HK-2 (cell line): Measurements from ENCODE around the gene D2HGDH.
"Not testable (repeated sequence)": the region's sequence is repeated elsewhere in the genome, so short reads cannot be mapped to it uniquely, and the experiment has no call there.

ENCODE experiments used
- DNase-seq: peaks from one replicate; pipeline ENCODE4 v3.0.0-alpha.2; 2018; ENCODE audit not compliant: unreplicated experiment

D2HGDH gene

DNA sequence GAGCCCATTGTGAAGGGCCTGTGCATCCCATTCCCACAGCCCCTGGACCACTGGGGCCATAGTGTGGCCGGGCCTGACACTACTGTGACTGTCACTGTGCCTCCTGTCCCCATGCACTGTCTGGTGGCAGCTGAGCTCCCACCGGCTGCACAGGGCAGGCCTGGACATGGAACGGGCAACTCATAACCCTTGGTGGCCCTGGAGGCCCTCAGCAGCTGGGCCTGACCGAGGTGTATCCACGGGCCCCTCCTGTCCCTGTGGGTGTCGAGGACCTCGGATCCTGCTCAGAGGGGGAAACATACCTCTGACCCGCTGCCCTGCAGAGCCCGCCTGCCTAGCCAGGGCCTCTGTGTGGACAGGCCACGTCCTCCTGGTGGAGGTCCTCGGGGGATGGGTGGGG is 34.4 kb downstream of the D2HGDH start:
- no peak for DNase-seq

DNA sequence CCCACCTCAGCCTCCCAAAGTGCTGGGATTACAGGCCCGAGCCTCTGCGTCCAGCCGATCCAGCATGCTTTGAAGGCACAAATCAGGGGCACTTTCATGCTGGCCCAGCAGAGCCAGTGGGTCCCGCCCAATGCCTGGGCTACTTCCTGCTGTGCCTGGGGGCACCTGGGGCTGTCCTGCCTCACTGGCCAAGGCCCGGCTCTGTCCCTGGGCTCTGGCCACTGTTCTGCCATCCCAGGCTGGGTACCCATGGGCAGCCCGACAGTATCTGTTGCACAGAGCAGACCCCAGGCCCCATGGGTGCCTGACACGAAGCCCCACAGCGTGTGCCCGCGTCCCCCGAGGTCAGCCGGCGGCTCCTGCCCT is 35.4 kb downstream of the D2HGDH start:
- DNase-seq, result no peak

DNA sequence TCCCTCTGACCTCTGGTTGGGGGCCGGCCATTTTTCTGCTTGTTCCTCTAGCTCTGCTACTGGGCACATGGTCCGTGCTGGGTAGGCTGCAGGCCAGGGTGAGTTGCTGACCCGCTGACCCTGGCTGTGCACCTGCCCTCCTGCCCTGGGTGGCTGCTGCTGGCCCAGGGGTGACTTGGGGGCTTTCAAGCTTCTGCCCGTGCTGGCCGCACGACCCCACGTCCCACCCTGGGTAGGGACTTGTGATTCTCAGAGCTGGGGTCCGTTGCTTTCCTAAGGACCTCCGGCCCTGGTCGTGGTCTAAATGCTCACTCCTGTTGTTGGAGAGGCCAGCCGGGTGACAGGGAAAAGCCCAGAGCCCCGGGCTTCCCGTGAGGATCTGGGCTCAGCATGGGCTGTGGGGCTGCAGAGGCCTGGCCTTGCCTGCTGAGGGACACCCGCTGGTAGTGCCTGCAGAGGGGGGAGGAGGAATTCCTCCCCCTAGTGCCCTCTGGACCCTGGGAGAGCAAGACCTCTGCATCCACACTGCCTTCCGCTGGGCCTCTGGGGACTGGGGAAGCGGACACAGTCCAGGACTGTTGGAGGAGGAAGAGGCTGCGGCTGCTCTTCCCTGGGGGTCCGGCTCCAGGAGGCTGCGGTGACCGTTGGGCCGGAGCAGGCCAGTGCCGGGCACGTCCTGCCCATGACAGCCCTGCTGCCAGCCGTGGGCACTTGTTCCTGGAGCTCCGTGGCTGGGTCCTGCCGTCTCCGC is 35.9 kb downstream of the D2HGDH start:
- no peak for DNase-seq

GRCh38 chr2:241770936-241771285 is 36.5 kb downstream of the D2HGDH start:
- DNase-seq, result no peak

DNA sequence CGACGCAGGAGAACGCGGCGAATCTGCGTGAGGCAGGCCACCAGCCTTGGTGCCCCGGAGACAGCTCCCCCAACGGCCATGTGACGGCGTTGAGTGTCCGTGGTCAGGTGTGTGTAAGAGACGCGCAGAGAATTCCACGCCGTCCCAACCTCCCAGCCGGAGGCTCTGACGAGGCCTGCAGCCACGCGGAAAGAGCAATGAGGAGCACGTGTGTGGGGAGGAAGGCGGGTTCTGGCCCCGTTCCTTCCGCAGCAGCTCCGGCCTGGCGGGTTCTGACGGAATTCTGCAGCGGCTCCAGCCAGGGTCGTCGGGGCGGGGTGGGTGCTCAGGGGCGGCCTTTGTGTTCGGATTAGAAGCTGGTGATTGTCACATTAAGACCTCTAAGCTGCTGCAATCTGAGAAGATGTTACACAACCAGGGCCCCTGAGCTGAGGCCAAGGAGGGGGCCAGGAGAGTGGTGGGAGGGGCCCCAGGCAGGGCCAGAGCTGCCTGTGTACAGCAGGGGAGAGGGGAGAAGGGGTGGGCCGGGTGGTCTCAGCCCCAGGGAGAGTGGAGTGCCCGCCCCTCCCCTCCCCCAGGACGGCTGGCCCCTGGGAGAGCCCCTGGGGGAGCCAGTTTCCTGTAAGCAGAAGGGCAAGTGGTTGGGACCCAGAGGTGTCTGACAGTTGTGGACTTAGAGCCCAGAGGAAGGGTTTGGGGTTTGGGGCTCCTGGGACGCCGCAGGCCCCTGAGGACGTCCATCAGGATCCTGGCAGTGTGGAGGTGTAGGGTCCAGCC is 37.0 kb downstream of the D2HGDH start:
- DNase-seq, result no peak

DNA sequence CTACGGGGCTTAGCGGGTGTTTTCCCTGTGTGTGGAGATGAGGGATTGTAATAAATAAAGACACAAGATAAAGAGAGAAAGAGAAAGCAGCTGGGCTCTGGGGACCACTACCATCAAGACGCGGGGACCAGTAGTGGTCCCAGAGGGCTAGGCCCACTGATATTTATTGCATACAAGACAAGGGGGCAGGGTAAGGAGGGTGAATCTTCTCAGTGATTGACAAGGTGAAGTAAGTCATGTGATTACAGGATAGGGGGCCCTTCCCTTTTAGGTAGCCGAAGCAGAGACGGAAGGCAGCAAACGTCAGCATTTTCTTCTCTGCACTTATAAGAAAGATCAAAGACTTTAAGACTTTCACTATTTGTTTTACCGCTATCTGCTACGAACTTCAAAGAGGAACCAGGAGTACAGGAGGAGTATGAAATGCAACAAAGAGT is 37.7 kb downstream of the D2HGDH start:
- no peak for DNase-seq

GRCh38 chr2:241773511-241774418 is 39.3 kb downstream of the D2HGDH start:
- no peak for DNase-seq

DNA sequence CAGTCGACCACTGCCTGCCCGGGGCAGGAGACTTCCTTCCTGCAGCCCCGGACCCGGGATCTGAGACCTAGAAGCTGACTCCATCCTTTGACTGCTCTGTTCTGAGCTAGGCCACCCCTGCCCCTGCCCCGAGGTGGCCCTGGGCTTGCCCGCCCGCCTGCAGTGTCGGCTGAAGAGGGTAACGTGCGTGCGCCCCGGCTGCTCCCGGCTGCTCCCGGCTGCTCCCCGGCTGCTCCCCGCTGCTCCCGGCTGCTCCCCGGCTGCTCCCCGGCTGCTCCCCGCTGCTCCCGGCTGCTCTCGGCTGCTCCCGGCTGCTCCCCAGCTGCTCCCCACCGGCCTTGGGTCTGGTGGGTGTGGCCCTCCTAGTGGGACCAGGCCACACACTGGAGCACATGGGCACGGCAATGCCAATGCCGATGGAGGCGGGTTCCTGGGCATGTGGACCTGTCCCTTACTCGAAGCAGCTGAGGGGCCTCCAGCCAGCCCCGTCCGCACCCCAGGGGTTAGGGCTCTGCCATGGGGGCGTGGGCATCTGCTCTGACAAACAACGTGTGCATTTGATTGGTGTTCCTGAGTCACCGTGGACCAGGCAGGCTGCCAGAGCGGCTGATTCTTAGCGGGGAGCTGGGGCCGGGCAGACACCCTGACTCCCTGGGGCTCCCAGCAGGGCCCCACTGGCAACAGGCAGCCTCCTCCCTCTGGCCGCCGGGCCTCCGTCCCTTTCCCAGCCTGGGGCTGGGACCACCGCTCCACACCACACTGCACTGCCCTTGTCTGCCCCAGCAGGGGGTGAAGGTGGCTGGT is 40.2 kb downstream of the D2HGDH start:
- peak; percentile 55 for DNase-seq

- no peak for DNase-seq
These were observed 41.1 kb downstream of the D2HGDH start for GRCh38 chr2:241775223-241776177.

- DNase-seq, result no peak
These were observed 42.1 kb downstream of the D2HGDH start, which contains the start of gene GAL3ST2 for GRCh38 chr2:241776336-241777169. TSS of gene GAL3ST2 (plus strand) at chr2:241776822. CDS start at chr2:241776956, 134 bp downstream.

DNA sequence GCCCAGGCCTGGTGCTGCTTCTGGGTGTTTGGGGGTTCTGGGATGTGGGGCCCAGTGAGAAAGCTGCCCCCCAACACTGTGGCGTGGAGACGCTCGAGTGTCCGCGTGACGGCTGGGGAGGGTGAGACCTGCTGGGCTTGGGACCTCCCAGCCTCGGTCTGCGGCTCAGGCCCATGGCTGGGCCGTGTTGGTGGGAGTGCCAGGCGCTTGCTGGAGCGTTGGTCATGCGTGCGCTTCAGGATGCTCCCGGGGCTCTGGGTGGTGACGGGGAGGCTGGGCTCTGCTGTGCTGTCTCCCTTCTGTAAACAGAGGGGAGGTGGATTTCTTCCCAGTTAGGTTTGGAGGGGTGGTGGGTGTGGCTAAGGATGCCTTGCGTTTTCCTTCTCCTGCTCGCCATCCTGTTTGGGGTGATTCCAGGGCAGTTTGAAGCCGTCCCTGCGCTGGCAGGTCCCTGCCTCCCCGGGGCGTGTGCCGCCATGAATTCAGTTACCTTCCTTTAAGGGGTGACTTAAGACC is 42.8 kb downstream of the D2HGDH start:
- no peak for DNase-seq

GRCh38 chr2:241777686-241778627 is 43.5 kb downstream of the D2HGDH start:
- DNase-seq, result no peak

DNA sequence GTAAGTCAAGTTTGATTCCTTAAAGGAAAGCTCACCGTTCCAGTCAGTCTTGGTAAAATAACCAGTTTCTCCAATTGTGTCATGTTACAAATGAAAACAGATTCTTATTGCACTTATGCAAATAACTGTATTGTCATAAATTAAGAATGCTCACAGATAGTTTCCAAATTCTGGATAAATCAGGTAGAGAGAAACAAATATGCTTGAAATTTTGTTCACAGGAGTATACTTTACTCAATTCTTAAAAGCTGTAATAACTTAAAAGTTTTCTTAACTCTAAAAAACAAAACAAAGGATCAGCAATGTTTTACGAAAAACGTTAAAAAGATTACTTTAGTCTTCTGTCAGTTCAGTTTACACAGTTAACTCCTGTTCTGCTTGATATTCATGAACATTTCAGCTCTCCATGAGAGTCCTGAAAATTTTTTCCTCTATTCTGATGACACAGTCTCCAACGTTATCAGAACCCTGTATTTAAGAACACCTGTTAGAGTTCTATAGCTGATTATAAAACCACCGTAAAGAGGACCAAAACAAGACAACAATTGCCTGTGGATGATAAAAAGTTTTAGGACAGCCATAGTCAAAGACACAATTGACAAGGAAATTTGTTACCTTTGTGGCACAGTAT is 46.6 kb downstream of the D2HGDH start:
- DNase-seq, result no peak

- not testable (repeated sequence) for DNase-seq
These were observed 47.6 kb downstream of the D2HGDH start for GRCh38 chr2:241782053-241782452.

DNA sequence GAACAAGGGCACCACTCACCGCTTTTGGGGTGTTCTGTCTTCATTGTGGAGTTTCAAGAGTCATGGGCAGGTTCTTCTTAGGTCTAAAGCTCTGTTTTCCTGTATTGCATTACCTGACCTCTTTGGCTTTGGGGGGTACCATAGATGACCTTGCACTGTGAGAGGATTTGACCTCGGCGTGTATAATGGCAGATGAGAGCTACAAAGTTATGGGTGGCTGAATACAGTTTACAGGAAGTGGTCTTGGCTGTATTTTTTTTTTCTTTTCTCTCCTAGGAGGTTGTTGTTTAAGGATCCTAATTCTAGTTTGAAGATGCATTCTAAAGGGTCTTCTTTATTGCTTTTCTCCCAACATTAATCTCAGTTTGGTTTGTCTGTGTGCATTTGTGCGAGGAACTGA is 53.7 kb downstream of the D2HGDH start:
- no peak for DNase-seq

DNA sequence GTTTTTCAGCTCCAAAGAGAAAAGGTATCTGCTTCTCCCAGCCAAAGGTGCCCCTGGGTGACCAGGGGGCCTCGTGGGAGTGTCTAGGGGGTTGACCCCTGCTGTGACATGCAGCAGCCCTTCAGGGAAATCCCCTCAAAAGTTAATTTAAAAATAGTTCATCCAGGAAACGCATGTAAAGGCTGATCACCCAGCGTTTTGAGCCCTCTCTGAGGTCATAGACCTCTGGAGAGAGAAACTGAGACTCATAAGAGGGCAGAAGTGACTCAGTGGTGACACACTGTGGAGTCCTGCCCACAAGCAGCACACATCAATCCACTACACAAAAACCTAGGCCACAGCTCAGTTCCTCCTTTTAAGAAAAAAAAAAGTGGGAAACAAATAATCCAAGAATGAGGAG is 54.1 kb downstream of the D2HGDH start:
- DNase-seq, result no peak

DNA sequence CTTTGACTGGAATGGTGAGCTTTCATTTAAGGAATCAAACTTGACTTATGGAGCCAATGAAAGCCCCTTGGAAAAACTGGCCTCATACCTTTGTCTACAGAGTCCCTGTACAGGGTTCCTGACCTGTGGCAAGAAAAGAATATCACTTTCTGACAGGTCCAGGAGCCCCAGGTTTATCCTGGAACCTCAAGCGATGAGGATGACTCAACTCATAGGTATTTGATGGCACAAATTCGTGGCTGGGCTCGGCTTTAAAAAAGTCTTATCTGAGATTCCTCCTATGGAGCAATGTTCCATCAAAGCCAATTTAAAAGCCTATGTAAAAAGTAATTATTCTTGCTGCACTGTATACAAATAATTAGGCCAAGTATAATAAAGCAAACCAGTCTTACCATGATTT is 57.0 kb downstream of the D2HGDH start:
- not testable (repeated sequence) for DNase-seq
